Measurements from ENCODE around the gene KASH5. TPM values are rescaled to one million over a fixed set of nuclear protein-coding genes. Genes with fewer than 3 reads are reported as not detected.
A peak's percentile ranks its signal among the peaks of the same experiment; 100 is the strongest.
"Not testable (repeated sequence)": the region's sequence is repeated elsewhere in the genome, so short reads cannot be mapped to it uniquely, and the experiment has no call there.

Gene KASH5
- total RNA-seq, 2 experiments from 2014 or later = 0.45 to 0.85 TPM

DNA sequence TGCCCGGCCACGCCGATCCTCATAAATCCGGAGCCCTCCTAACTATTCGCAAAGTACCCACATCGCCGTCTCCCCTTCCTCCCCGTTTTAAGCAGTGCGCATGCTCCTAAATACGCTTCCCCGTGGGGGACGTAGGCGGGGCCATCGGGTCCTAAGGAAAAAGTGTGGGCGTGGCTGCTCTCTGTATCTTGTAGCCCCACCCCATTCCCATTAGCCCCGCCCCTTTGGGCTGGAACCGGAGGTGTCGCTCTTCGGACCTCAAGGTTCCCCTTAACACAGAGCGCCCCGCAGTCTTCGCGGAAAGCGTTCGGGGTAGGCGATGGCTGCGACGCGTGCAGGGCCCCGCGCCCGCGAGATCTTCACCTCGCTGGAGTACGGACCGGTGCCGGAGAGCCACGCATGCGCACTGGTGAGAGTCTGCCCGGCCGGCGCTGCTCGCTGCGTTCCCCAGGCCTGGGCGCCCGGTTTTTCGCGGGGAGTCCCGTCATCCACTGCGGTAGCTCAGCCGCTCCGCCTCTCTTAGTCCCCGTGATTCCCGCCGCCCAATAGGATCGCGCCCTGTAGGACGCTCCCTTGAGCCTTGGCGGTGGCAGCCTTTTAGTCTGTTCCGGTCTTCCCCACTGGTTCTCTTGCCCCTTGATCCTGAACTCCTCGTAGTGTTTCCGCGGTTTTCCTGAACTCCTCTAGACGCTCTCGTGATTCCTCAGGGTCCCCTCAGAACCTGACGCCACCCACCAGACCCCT lies 65.1 kb downstream of the KASH5 start, which contains the start of gene ALDH16A1:
Gene ALDH16A1, plus strand, starts transcription at position 213 of the 744 bp plus-strand sequence. Its CDS starts 107 bp downstream, at position 320.
- Mint-ChIP-seq H3K36me3 (ENCODE audit: low read depth) (peaks cover 45% of the 10 kb centered on the region), H3K9me3 (no peaks in the 10 kb centered on the region), H3K27ac (peak within 1 kb of the TSS; percentile 100), H3K27me3 (no peaks in the 10 kb centered on the region), H3K4me3 (peak within 1 kb of the TSS; percentile 98), H3K4me1 (peaks cover 65% of the 10 kb centered on the region)
- POLR2A ChIA-PET = interaction anchor here (0.5 to 1.0 kb wide), 3 partner anchors 10 to 17 kb away, joined by 3 to 6 read pairs (median 4); no protein-coding TSS in a partner anchor
- CTCF ChIA-PET = interaction anchor here (1.0 to 2.6 kb wide), 3 partner anchors 16 to 39 kb away, joined by 3 to 17 read pairs (median 7); no protein-coding TSS in a partner anchor
- peak; percentile 98 for DNase-seq

DNA sequence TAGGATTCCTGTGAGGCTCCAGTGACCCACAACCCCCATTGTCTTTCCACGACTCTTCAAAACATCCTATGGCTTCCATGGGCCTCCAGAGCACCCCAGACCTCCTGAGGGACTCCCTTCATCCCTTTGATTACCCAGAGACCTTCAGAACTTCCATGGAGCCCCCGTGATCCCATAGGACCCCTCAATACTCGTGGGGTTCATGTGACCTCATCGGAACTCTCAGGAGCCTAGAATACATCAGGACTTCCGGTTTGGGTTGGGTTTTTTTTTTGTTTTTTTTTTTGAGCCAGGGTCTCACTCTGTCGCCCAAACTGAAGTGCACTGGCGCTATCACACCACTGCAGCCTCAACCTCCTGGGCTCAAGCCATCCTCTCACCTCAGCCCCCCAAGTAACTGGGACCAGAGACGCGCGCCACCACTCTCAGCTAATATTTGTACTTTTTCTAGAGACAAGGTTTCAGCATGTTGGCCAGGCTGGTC lies 65.8 kb downstream of the KASH5 start:
- Mint-ChIP-seq H3K36me3 (ENCODE audit: low read depth) (peaks cover 39% of the 10 kb centered on the region), H3K27ac (peak overlapping the region; percentile 100), H3K4me3 (peak overlapping the region; percentile 98), H3K4me1 (peaks cover 61% of the 10 kb centered on the region), H3K27me3 (no peaks in the 10 kb centered on the region), H3K9me3 (no peaks in the 10 kb centered on the region)
- POLR2A ChIA-PET = interaction anchor here (0.6 to 1.0 kb wide), 4 partner anchors 11 to 177 kb away, joined by 3 to 6 read pairs (median 4); no protein-coding TSS in a partner anchor
- CTCF ChIA-PET = interaction anchor here (1.0 to 2.6 kb wide), 5 partner anchors 15 to 63 kb away, joined by 3 to 17 read pairs (median 6); no protein-coding TSS in a partner anchor
- DNase-seq = peak; percentile 23

DNA sequence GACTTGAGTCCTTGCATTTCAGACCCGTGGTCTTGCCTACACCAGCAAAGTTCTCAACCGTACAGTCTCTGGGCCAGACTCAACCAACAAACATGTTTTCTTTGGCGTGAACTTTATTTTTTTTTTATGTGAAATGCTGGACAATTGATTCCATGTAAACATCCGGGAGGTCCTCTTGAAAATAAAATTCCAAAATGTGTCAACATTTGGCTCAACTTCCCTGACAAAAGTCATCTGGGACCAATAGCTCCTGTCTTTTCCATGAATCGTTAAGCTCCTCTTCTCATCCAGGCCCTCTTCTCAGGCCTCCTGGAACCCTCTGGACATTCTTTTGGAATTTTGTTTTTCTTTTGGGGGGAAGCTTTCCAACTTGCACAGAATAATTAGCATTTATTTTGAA lies 67.7 kb downstream of the KASH5 start:
- Mint-ChIP-seq H3K9me3 (no peaks in the 10 kb centered on the region), H3K27ac (peak overlapping the region; percentile 4), H3K4me1 (peaks cover 48% of the 10 kb centered on the region), H3K36me3 (ENCODE audit: low read depth) (peaks cover 40% of the 10 kb centered on the region), H3K27me3 (no peaks in the 10 kb centered on the region), H3K4me3 (no peak overlapping the region)
- POLR2A ChIA-PET = no interaction called here
- CTCF ChIA-PET = interaction anchor here (0.6 to 1.5 kb wide), 4 partner anchors 13 to 412 kb away, joined by 3 to 4 read pairs (median 4); partner anchors contain the start of genes FLT3LG and PNKP
- no peak for DNase-seq

DNA sequence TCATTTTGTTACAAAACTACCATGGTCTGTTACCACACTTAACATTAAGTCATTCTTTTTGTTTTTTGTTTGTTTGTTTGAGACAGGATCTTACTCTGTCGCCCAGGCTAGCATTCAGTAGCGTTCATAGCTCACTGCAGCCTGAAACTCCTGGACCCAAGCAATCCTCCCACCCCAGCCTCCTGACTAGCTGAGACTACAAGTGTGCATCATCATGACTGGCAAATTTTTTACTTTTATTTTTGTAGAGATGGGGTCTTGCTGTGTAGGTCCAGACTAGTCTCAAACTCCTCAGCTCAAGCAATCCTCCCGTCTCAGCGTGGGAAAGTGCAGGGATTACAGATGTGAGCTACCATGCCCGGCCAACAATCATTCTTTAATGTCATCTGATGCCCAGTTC lies 68.3 kb downstream of the KASH5 start:
- POLR2A ChIA-PET = no interaction called here
- peak overlapping the region; percentile 61 for H3K27ac Mint-ChIP-seq
- H3K9me3 Mint-ChIP-seq = no peaks in the 10 kb centered on the region
- CTCF ChIA-PET = interaction anchor here (0.6 to 1.5 kb wide), 4 partner anchors 13 to 411 kb away, joined by 3 to 4 read pairs (median 4); partner anchors contain the start of genes FLT3LG and PNKP
- no peak overlapping the region for H3K4me3 Mint-ChIP-seq
- peaks cover 38% of the 10 kb centered on the region for H3K36me3 Mint-ChIP-seq (ENCODE audit: low read depth)
- no peak for DNase-seq
- H3K27me3 Mint-ChIP-seq = no peaks in the 10 kb centered on the region
- peaks cover 48% of the 10 kb centered on the region for H3K4me1 Mint-ChIP-seq

DNA sequence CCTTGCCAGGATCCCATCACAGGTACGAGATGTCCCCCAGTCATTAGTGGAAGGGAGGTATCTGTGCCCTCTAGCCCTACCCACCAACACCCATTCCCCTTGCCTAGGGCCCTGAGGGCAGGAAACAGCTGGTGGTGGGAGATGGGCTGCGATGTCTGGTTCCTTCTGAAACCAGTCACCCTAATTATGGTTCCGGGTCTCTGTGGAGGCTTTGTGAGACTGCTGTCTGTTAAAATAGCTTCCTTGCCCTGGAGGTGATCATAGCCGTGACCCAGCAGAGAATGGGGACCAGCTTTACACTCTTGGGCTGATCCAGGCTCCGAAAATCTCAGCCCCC lies 70.5 kb downstream of the KASH5 start:
- peak overlapping the region; percentile 76 for H3K27ac Mint-ChIP-seq
- peaks cover 33% of the 10 kb centered on the region for H3K36me3 Mint-ChIP-seq (ENCODE audit: low read depth)
- H3K4me1 Mint-ChIP-seq = peaks cover 34% of the 10 kb centered on the region
- ChIA-PET CTCF (interaction anchor here (2.1 kb wide), 1 partner anchor 11 kb away, joined by 9 read pairs; no protein-coding TSS in a partner anchor), POLR2A (no interaction called here)
- no peaks in the 10 kb centered on the region for H3K9me3 Mint-ChIP-seq
- no peak for DNase-seq
- H3K27me3 Mint-ChIP-seq = no peaks in the 10 kb centered on the region
- no peak overlapping the region for H3K4me3 Mint-ChIP-seq

DNA sequence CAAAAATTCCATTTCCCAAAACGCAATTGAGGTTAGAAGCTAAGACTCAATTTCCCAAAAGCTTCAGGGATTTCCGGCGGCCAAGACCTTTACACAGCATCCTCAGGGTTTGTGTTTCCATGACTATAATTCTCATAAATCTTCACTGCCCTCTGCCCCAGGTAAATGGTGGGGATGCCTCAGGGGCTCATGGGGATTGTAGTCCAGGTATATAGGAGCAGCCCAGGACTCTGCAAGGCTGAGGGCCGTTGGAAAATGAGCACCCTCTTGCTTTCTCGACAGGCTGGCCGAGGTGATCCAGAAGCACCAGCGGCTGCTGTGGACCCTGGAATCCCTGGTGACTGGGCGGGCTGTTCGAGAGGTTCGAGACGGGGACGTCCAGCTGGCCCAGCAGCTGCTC lies 71.3 kb downstream of the KASH5 start:
- POLR2A ChIA-PET = no interaction called here

DNA sequence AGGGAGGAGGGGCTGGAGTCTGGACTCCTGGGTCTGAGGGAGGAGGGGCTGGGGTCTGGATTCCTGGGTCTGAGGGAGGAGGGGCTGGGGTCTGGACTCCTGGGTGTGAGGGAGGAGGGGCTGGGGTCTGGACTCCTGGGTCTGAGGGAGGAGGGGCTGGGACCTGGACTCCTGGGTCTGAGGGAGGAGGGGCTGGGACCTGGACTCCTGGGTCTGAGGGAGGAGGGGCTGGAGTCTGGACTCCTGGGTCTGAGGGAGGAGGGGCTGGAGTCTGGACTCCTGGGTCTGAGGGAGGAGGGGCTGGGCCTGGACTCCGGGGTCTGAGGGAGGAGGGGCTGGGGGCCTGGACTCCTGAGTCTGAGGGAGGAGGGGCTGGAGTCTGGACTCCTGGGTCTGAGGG lies 73.1 kb downstream of the KASH5 start:
- H3K9me3 Mint-ChIP-seq, H3K27me3 Mint-ChIP-seq, H3K4me3 Mint-ChIP-seq, POLR2A ChIA-PET, H3K27ac Mint-ChIP-seq, DNase-seq: not testable (repeated sequence)
- Mint-ChIP-seq H3K36me3 (ENCODE audit: low read depth) (peaks cover 39% of the 10 kb centered on the region), H3K4me1 (peaks cover 21% of the 10 kb centered on the region)
- CTCF ChIA-PET = interaction anchor here (1.1 to 1.5 kb wide), 2 partner anchors 8 to 10 kb away, joined by 3 to 4 read pairs; no protein-coding TSS in a partner anchor

More for the DNA sequence above, 71.3 kb downstream of the KASH5 start:
- no peaks in the 10 kb centered on the region for H3K27me3 Mint-ChIP-seq
- no peak overlapping the region for H3K4me3 Mint-ChIP-seq
- H3K27ac Mint-ChIP-seq = no peak overlapping the region
- H3K9me3 Mint-ChIP-seq = no peaks in the 10 kb centered on the region
- H3K36me3 Mint-ChIP-seq (ENCODE audit: low read depth) = peaks cover 34% of the 10 kb centered on the region
- peaks cover 29% of the 10 kb centered on the region for H3K4me1 Mint-ChIP-seq
- no peak for DNase-seq
- CTCF ChIA-PET = interaction anchor here (1.0 to 2.1 kb wide), 3 partner anchors 10 to 87 kb away, joined by 3 to 9 read pairs (median 6); partner anchors contain the start of gene FLT3LG

DNA sequence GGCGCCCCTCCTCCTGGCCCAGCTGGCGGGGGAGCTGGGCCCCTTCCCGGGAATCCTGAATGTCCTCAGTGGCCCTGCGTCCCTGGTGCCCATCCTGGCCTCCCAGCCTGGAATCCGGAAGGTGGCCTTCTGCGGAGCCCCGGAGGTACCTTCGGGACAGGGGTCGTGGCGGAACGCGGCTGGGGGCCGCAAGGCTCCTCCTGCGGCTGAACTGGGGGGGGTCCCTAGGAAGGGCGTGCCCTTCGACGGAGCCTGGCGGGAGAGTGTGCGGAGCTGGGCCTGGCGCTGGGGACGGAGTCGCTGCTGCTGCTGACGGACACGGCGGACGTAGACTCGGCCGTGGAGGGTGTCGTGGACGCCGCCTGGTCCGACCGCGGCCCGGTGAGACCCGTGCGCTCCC lies 73.6 kb downstream of the KASH5 start:
- ChIA-PET CTCF (interaction anchor here (1.5 kb wide), 1 partner anchor 8 kb away, joined by 3 read pairs; no protein-coding TSS in a partner anchor), POLR2A (no interaction called here)
- H3K9me3 Mint-ChIP-seq = no peaks in the 10 kb centered on the region
- DNase-seq = no peak
- H3K36me3 Mint-ChIP-seq (ENCODE audit: low read depth) = peaks cover 33% of the 10 kb centered on the region
- no peaks in the 10 kb centered on the region for H3K27me3 Mint-ChIP-seq
- H3K4me3 Mint-ChIP-seq = no peak overlapping the region
- peaks cover 15% of the 10 kb centered on the region for H3K4me1 Mint-ChIP-seq
- H3K27ac Mint-ChIP-seq = no peak overlapping the region

DNA sequence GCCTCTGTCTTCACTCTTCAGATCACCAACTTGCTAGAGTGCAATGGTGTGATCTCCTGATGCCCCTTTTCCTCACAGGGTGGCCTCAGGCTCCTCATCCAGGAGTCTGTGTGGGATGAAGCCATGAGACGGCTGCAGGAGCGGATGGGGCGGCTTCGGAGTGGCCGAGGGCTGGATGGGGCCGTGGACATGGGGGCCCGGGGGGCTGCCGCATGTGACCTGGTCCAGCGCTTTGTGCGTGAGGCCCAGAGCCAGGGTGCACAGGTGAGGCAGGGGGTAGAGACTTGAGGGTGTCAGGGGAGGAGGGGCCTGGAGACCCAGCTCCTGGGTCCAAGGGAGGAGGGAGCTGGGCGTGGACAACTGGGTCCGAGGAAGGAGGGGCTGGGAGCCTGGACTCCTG lies 74.4 kb downstream of the KASH5 start:
- Mint-ChIP-seq H3K4me3 (no peak overlapping the region), H3K4me1 (peaks cover 15% of the 10 kb centered on the region), H3K27me3 (no peaks in the 10 kb centered on the region), H3K27ac (no peak overlapping the region), H3K9me3 (no peaks in the 10 kb centered on the region), H3K36me3 (ENCODE audit: low read depth) (peaks cover 29% of the 10 kb centered on the region)
- CTCF ChIA-PET = no interaction called here
- POLR2A ChIA-PET = no interaction called here
- DNase-seq = no peak

DNA sequence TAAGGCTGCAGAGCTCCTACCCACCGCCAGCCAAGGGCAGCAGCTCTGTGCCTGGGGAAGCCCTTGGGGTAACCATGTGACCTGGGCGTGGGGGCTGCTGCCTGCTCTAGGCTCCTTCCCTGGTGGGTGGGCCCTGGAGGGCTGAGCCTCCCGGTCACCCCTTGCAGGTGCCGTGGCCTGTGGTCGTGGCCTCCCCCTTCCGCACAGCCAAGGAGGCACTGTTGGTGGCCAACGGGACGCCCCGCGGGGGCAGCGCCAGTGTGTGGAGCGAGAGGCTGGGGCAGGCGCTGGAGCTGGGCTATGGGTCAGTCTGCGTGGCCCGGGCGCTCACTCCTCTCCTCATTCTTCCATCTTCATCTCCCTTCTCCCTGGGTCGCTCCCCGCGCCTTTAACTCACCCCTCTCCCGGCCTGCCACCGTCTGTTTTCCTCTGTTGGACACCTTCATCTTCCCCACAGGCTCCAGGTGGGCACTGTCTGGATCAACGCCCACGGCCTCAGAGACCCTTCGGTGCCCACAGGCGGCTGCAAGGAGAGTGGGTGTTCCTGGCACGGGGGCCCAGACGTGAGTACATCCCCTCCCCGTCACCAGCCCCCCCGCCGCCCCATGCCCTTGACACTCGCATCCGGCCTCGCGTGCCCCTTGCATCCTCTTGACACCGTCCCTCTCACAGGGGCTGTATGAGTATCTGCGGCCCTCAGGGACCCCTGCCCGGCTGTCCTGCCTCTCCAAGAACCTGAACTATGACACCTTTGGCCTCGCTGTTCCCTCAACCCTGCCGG lies 76.1 kb downstream of the KASH5 start:
- Mint-ChIP-seq H3K4me3 (no peak overlapping the region), H3K36me3 (ENCODE audit: low read depth) (peaks cover 29% of the 10 kb centered on the region)
- CTCF ChIA-PET = interaction anchor here (1.5 kb wide), 1 partner anchor 21 kb away, joined by 3 read pairs; no protein-coding TSS in a partner anchor

DNA sequence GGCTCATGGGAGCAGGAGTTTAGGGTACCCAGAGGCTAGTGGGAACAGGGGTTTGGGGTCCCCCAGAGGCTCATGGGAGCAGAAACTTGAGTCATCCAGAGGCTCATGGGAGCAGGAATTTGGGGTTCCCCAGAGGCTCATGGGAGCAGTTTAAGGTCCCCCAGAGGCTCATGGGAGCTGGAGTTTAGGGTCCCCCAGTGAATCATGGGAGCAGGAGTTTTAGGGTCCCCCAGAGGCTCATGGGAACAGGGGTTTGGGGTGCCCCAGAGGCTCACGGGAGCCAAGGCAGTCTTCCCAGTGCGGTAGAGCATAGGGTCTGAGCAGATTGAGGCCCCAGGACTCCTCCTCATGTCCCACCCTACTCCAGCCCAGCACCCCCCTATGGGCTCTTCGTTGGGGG lies 77.3 kb downstream of the KASH5 start:
- ChIA-PET POLR2A (no interaction called here), CTCF (interaction anchor here (0.7 to 2.0 kb wide), 3 partner anchors 8 to 14 kb away, joined by 3 to 4 read pairs (median 3); partner anchors contain the start of gene PIH1D1)
- peak overlapping the region; percentile 71 for H3K27ac Mint-ChIP-seq
- no peaks in the 10 kb centered on the region for H3K9me3 Mint-ChIP-seq
- H3K4me1 Mint-ChIP-seq = peaks cover 28% of the 10 kb centered on the region
- no peak overlapping the region for H3K4me3 Mint-ChIP-seq
- H3K27me3 Mint-ChIP-seq = no peaks in the 10 kb centered on the region
- DNase-seq = no peak
- peaks cover 22% of the 10 kb centered on the region for H3K36me3 Mint-ChIP-seq (ENCODE audit: low read depth)

More for the DNA sequence above, 76.1 kb downstream of the KASH5 start:
- Mint-ChIP-seq H3K4me1 (peaks cover 18% of the 10 kb centered on the region), H3K27ac (peak overlapping the region; percentile 71), H3K9me3 (no peaks in the 10 kb centered on the region), H3K27me3 (no peaks in the 10 kb centered on the region)
- POLR2A ChIA-PET = no interaction called here
- DNase-seq = no peak

All from activated CD4-positive, alpha-beta T cell treated with anti-CD3 and anti-CD28 coated beads, Interleukin-2, amount 10 ng/mL, durations not matched to agents 7 days and 5 days (primary cell).